ENCODE results near the gene ARL3.
"Not testable (repeated sequence)": the region's sequence is repeated elsewhere in the genome, so short reads cannot be mapped to it uniquely, and the experiment has no call there.

Gene ARL3

DNA sequence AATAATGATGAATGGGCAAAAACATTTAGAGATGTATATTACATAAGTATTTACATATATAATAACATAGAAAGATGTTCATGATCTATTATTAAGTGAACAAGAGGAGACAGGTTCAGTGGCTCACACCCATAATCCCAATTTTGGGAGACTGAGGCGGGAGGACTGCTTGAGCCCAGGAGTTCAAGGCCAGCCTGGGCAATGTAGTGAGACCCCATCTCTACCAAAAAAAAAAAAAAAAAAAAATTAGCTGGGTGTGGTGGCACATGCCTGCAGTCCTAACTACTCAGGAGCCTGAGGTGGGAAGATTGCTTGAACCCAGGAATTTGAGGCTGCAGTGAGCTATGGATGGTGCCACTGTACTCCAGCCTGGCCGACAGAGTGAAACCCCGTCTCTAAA is 12.4 kb downstream of the ARL3 start:
- Histone ChIP-seq H3K9ac (no peak overlapping the region), H3K36me3 (ENCODE audit: control insufficient read depth, insufficient read depth, low read length) (no peaks in the 10 kb centered on the region), H3K4me3 (ENCODE audit: low read depth, low read length) (no peak overlapping the region), H3K4me1 (no peaks in the 10 kb centered on the region), H2AFZ (no peak overlapping the region), H3K79me2 (peaks cover 45% of the 10 kb centered on the region), H3K27me3 (ENCODE audit: control insufficient read depth, insufficient read depth, low read length) (no peaks in the 10 kb centered on the region), H3K9me3 (ENCODE audit: control insufficient read depth, low read length) (no peaks in the 10 kb centered on the region), H3K27ac (no peak overlapping the region), H3K4me2 (ENCODE audit: low read length) (no peak overlapping the region)
- TF ChIP-seq, protein P1, sequence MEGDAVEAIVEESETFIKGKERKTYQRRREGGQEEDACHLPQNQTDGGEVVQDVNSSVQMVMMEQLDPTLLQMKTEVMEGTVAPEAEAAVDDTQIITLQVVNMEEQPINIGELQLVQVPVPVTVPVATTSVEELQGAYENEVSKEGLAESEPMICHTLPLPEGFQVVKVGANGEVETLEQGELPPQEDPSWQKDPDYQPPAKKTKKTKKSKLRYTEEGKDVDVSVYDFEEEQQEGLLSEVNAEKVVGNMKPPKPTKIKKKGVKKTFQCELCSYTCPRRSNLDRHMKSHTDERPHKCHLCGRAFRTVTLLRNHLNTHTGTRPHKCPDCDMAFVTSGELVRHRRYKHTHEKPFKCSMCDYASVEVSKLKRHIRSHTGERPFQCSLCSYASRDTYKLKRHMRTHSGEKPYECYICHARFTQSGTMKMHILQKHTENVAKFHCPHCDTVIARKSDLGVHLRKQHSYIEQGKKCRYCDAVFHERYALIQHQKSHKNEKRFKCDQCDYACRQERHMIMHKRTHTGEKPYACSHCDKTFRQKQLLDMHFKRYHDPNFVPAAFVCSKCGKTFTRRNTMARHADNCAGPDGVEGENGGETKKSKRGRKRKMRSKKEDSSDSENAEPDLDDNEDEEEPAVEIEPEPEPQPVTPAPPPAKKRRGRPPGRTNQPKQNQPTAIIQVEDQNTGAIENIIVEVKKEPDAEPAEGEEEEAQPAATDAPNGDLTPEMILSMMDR (IDR thresholded peaks at IDR 0.05), result no peak

DNA sequence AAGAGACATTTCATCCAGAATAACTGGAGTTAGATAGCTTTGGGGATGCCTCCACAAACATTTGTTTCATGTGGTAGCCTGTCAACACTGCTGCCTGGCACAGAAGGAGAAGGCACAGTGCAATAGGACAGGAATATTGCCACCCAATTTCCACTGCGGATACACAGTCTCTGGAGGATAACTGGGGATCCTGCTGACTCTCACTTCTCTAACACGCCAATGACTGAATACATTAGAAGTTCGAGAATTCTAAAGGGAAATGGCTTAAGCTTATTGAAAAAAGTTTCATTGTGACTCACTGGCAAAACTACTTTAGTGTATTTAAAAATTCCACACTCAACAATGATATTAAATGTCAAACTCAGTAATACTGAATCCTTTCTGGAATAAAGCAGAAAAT is 12.9 kb downstream of the ARL3 start:
- no peak overlapping the region for H3K9ac ChIP-seq
- no peak overlapping the region for H2AFZ ChIP-seq
- no peak overlapping the region for H3K27ac ChIP-seq
- H3K79me2 ChIP-seq, result peaks cover 40% of the 10 kb centered on the region
- no peaks in the 10 kb centered on the region for H3K36me3 ChIP-seq (ENCODE audit: control insufficient read depth, insufficient read depth, low read length)
- no peaks in the 10 kb centered on the region for H3K4me1 ChIP-seq
- H3K27me3 ChIP-seq (ENCODE audit: control insufficient read depth, insufficient read depth, low read length), result no peaks in the 10 kb centered on the region
- H3K4me2 ChIP-seq (ENCODE audit: low read length), result no peak overlapping the region
- TF ChIP-seq, protein P1 (IDR thresholded peaks at IDR 0.05), result no peak
- H3K9me3 ChIP-seq (ENCODE audit: control insufficient read depth, low read length), result no peaks in the 10 kb centered on the region
- no peak overlapping the region for H3K4me3 ChIP-seq (ENCODE audit: low read depth, low read length)

DNA sequence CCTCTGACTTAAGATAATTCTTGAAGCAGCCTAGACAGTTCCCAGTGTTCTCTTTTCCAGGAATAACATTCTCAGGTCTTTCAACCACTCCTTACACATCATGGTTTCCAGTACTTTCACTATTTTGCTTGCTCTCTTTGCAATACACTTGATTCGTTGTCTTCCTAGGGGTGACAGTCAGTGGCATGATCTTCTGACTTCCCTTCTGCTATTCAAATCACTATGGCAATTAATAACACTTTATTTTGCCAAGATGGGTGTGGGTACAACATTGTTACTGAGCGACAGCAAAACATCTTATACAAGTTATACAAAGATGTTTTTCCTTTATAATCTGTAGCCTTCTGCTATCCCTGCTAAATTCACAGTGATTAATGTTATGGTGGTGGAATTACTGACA is 15.3 kb downstream of the ARL3 start:
- Histone ChIP-seq H3K9me3 (ENCODE audit: control insufficient read depth, low read length) (no peaks in the 10 kb centered on the region), H3K27me3 (ENCODE audit: control insufficient read depth, insufficient read depth, low read length) (no peaks in the 10 kb centered on the region), H3K36me3 (ENCODE audit: control insufficient read depth, insufficient read depth, low read length) (no peaks in the 10 kb centered on the region), H2AFZ (no peak overlapping the region), H3K4me2 (ENCODE audit: low read length) (no peak overlapping the region), H3K27ac (no peak overlapping the region), H3K9ac (no peak overlapping the region), H3K79me2 (peaks cover 31% of the 10 kb centered on the region), H3K4me1 (no peaks in the 10 kb centered on the region), H3K4me3 (ENCODE audit: low read depth, low read length) (no peak overlapping the region)
- TF ChIP-seq, protein P1 (IDR thresholded peaks at IDR 0.05), result no peak

DNA sequence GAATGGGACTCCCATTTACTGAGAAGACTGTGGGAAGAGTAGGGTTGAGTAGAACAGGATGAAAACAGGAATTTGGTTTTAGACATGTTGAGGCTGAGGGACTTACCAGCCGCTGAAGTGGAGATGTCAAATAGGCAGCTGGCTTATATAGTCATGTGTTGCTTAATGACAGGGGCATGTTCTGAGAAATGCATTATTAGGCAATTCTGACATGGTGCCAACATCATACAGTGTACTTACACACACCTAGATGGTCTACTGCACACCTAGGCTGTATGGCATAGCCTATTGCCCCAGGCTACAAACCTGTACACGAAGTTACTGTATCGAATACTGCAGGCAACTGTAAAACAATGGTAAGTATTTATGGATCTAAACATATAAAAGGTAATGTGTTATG is 17.5 kb downstream of the ARL3 start:
- no peak overlapping the region for H3K4me3 ChIP-seq (ENCODE audit: low read depth, low read length)
- no peaks in the 10 kb centered on the region for H3K27me3 ChIP-seq (ENCODE audit: control insufficient read depth, insufficient read depth, low read length)
- H3K36me3 ChIP-seq (ENCODE audit: control insufficient read depth, insufficient read depth, low read length), result no peaks in the 10 kb centered on the region
- H3K27ac ChIP-seq, result no peak overlapping the region
- TF ChIP-seq, protein P1 (IDR thresholded peaks at IDR 0.05), result no peak
- H3K79me2 ChIP-seq, result peaks cover 24% of the 10 kb centered on the region
- no peak overlapping the region for H3K9ac ChIP-seq
- H2AFZ ChIP-seq, result no peak overlapping the region
- no peaks in the 10 kb centered on the region for H3K4me1 ChIP-seq
- no peak overlapping the region for H3K4me2 ChIP-seq (ENCODE audit: low read length)
- no peaks in the 10 kb centered on the region for H3K9me3 ChIP-seq (ENCODE audit: control insufficient read depth, low read length)

GRCh38 chr10:102695401-102695800 is 18.8 kb downstream of the ARL3 start:
- H3K9me3 ChIP-seq (ENCODE audit: control insufficient read depth, low read length); H3K4me3 ChIP-seq (ENCODE audit: low read depth, low read length); H2AFZ ChIP-seq; H3K4me1 ChIP-seq; H3K27ac ChIP-seq; H3K27me3 ChIP-seq (ENCODE audit: control insufficient read depth, insufficient read depth, low read length); H3K4me2 ChIP-seq (ENCODE audit: low read length); H3K9ac ChIP-seq; H3K36me3 ChIP-seq (ENCODE audit: control insufficient read depth, insufficient read depth, low read length): not testable (repeated sequence)
- H3K79me2 ChIP-seq, result peaks cover 19% of the 10 kb centered on the region
